ENCODE measurements around the gene CEACAM8.

DNA sequence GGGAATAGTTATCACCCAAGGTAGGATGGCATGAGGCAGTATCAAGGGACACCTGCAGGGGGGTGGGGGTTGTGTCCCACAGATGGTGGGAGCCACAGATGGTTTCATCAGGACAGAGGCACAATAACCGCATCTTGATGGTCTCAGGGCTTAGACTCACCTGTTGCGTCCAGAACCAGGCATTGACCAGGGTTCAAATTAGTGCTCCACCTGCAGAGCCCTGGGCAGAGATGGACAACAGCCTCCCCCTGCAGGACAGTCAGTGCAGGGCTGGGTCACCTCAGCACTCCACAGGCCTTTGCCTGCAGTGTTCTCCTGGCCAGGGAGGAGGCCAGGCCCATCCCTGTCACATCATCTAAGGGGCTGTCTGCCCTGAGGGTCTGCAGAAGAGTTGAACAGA lies 51.9 kb downstream of the CEACAM8 start:
- TF ChIP-seq MAX (IDR thresholded peaks at IDR 0.05; ENCODE audit: low read depth, low read length) (no peak), POLR2A (IDR thresholded peaks at IDR 0.05; ENCODE audit: extremely low read depth, insufficient read length) (no peak), MYC (IDR thresholded peaks at IDR 0.05; ENCODE audit: low read depth, low read length) (no peak)
- TF ChIP-seq, protein P1, sequence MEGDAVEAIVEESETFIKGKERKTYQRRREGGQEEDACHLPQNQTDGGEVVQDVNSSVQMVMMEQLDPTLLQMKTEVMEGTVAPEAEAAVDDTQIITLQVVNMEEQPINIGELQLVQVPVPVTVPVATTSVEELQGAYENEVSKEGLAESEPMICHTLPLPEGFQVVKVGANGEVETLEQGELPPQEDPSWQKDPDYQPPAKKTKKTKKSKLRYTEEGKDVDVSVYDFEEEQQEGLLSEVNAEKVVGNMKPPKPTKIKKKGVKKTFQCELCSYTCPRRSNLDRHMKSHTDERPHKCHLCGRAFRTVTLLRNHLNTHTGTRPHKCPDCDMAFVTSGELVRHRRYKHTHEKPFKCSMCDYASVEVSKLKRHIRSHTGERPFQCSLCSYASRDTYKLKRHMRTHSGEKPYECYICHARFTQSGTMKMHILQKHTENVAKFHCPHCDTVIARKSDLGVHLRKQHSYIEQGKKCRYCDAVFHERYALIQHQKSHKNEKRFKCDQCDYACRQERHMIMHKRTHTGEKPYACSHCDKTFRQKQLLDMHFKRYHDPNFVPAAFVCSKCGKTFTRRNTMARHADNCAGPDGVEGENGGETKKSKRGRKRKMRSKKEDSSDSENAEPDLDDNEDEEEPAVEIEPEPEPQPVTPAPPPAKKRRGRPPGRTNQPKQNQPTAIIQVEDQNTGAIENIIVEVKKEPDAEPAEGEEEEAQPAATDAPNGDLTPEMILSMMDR (IDR thresholded peaks at IDR 0.05; ENCODE audit: low read depth, low read length): no peak
